ENCODE measurements around the gene CAP1. TPM values are rescaled to one million over a fixed set of nuclear protein-coding genes. Genes with fewer than 3 reads are reported as not detected.

CAP1 gene
- total and polyA plus RNA-seq, 9 of the 15 experiments (the other 6 are each of a cell fraction or from before 2014, with no cell fraction given), result 230 to 658 (median 281) TPM

GRCh38 chr1:40076895-40077312 is 36.4 kb downstream of the CAP1 start (continued):
- no peak for TF ChIP-seq CTCFL (IDR thresholded peaks at IDR 0.05; ENCODE audit: borderline replicate concordance, insufficient read depth, low read depth, low read length, poor library complexity, severe bottlenecking)
- TF ChIP-seq VEZF1 (CRISPR knock-in tag; IDR thresholded peaks at IDR 0.05), result no peak
- TF ChIP-seq SIN3A (IDR thresholded peaks at IDR 0.05; ENCODE audit: borderline replicate concordance in 2 of 2, control insufficient read depth in 1 of 2, low read depth in 2 of 2, low read length in 2 of 2), result no peak
- no peak for TF ChIP-seq NR3C1 (CRISPR knock-in tag; IDR thresholded peaks at IDR 0.05)
- TF ChIP-seq CTBP1 (IDR thresholded peaks at IDR 0.05; ENCODE audit: borderline replicate concordance), result peak; percentile 42; the same call in 1 of the 2 replicates
- TF ChIP-seq PML (IDR thresholded peaks at IDR 0.05; ENCODE audit: low read length), result no peak
- peak; percentile 63; the same call in 1 of the 2 replicates for TF ChIP-seq SMARCE1 (IDR thresholded peaks at IDR 0.05)
- TF ChIP-seq SREBF1 (IDR thresholded peaks at IDR 0.05; ENCODE audit: borderline replicate concordance, low read depth, low read length), result no peak
- TF ChIP-seq TRIM25 (IDR thresholded peaks at IDR 0.05; ENCODE audit: borderline replicate concordance), result no peak
- no peak for TF ChIP-seq DMBX1 (CRISPR knock-in tag; IDR thresholded peaks at IDR 0.05; ENCODE audit: borderline replicate concordance)
- TF ChIP-seq ZNF639 (CRISPR knock-in tag; conservative IDR thresholded peaks at IDR 0.05 in 1 of 2, IDR thresholded peaks at IDR 0.05 in 1 of 2), result no peak
- TF ChIP-seq NUFIP1 (IDR thresholded peaks at IDR 0.05; ENCODE audit: partially characterized antibody), result no peak
- TF ChIP-seq ZNF140 (CRISPR knock-in tag; IDR thresholded peaks at IDR 0.05), result no peak
- no peak for TF ChIP-seq ZNF311 (CRISPR knock-in tag; IDR thresholded peaks at IDR 0.05)
- TF ChIP-seq RBFOX2 (IDR thresholded peaks at IDR 0.05; ENCODE audit: low read depth, low read length), result no peak
- no peak for TF ChIP-seq EZH2 (IDR thresholded peaks at IDR 0.05; ENCODE audit: borderline replicate concordance, low read depth, low read length)
- TF ChIP-seq E4F1 (CRISPR knock-in tag; IDR thresholded peaks at IDR 0.05; ENCODE audit: borderline replicate concordance), result no peak
